RWPE1 (cell line): Measurements from ENCODE around the gene BRD7.
"Not testable (repeated sequence)": the region's sequence is repeated elsewhere in the genome, so short reads cannot be mapped to it uniquely, and the experiment has no call there.

ENCODE experiments used
- CTCF ChIA-PET: fragments of 350-600 bp; sonication (Branson Sonifier 250); formaldehyde crosslinking; extraction: SDS; loops from one replicate; lab custom pipeline; 2021; lab: Yijun Ruan, JAX
- POLR2A ChIA-PET: fragments of 400-600 bp; formaldehyde crosslinking; extraction: SDS; loops from one replicate; lab custom pipeline; 2020; ENCODE audit warnings: antibody characterized with exemption; ENCODE audit not compliant: low non-redundant PET; lab: Yijun Ruan, JAX
- DNase-seq: peaks from one replicate; pipeline ENCODE4 v3.0.0; 2012; ENCODE audit warnings: low spot score
- H3K27ac ChIP-seq: fragments of 450-650 bp; 2 replicates; pipeline ENCODE4 v1.5.1; 2017
- CTCF ChIP-seq: fragments of 450-650 bp; conservative IDR thresholded peaks from 2 replicates; pipeline ENCODE4 v1.5.1; 2017; ENCODE audit warnings: low read depth, mild to moderate bottlenecking

BRD7 gene

GRCh38 chr16:50354629-50355456 is 13.9 kb downstream of the BRD7 start:
- ChIA-PET CTCF (interaction anchor here (0.7 to 1.1 kb wide), 3 partner anchors 9 to 268 kb away, joined by 3 to 5 read pairs (median 4); no protein-coding TSS in a partner anchor), POLR2A (no interaction called here)
- DNase-seq = no peak
- no peak overlapping the region for H3K27ac ChIP-seq
- TF ChIP-seq CTCF = peak; percentile 75

GRCh38 chr16:50354082-50354481 is 14.7 kb downstream of the BRD7 start:
- no peak overlapping the region for H3K27ac ChIP-seq
- DNase-seq = no peak
- ChIA-PET POLR2A (no interaction called here), CTCF (interaction anchor here (0.7 to 1.1 kb wide), 3 partner anchors 10 to 252 kb away, joined by 3 to 4 read pairs (median 4); no protein-coding TSS in a partner anchor)
- TF ChIP-seq CTCF = no peak

GRCh38 chr16:50351952-50352351 is 16.8 kb downstream of the BRD7 start:
- no peak overlapping the region for H3K27ac ChIP-seq
- CTCF ChIA-PET = interaction anchor here (0.6 kb wide), 1 partner anchor 312 kb away, joined by 6 read pairs; no protein-coding TSS in a partner anchor
- no peak for DNase-seq
- TF ChIP-seq CTCF = no peak
- POLR2A ChIA-PET = no interaction called here

- no peak overlapping the region for H3K27ac ChIP-seq
- ChIA-PET POLR2A (no interaction called here), CTCF (interaction anchor here (0.6 to 1.0 kb wide), 2 partner anchors 18 to 134 kb away, joined by 4 to 6 read pairs; partner anchors contain the start of gene BRD7)
- DNase-seq = no peak
- no peak for TF ChIP-seq CTCF
Measured at GRCh38 chr16:50351116-50351515, 17.7 kb downstream of the BRD7 start.

GRCh38 chr16:50345210-50345609 is 23.6 kb downstream of the BRD7 start:
- CTCF ChIA-PET, POLR2A ChIA-PET, DNase-seq, H3K27ac ChIP-seq: not testable (repeated sequence)

- DNase-seq, CTCF ChIA-PET, H3K27ac ChIP-seq, POLR2A ChIA-PET: not testable (repeated sequence)
Measured at GRCh38 chr16:50343566-50343965, 25.2 kb downstream of the BRD7 start.

- POLR2A ChIA-PET = no interaction called here
- CTCF ChIA-PET = interaction anchor here (0.6 kb wide), 1 partner anchor 302 kb away, joined by 3 read pairs; no protein-coding TSS in a partner anchor
Measured at GRCh38 chr16:50340578-50340977, 28.2 kb downstream of the BRD7 start.

More at GRCh38 chr16:50340578-50340977, 28.2 kb downstream of the BRD7 start:
- DNase-seq = no peak
- H3K27ac ChIP-seq = no peak overlapping the region
- TF ChIP-seq CTCF = no peak
